ENCODE data around the gene OTULINL.

DNA sequence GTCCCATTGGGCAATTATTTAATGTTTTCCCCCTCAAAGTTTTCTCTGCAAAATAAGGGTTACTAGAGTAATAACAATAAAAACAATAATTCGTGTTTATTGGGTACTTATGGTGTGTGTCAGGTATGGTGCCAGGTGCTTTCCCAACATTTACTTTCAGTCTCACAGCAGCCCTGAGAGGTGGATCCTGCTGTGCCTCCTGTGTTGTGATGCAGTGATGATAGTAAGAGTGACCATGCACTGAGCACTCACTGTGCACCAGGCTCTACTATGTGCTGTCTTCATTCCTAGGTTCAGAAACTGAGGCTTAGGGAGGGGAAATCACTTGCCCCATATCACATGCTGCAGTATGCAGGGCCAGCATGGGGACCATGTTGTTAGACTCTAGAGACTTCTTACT lies 15.5 kb downstream of the OTULINL start:
- TF ChIP-seq GABPA (IDR thresholded peaks at IDR 0.05 in 1 of 2, conservative IDR thresholded peaks at IDR 0.05 in 1 of 2) (no peak), CTCF (IDR thresholded peaks at IDR 0.05; ENCODE audit: low read depth, low read length, missing input control) (no peak), YY1 (IDR thresholded peaks at IDR 0.05) (no peak), ZBTB33 (IDR thresholded peaks at IDR 0.05) (no peak), RXRA (IDR thresholded peaks at IDR 0.05) (no peak), NR2F2 (IDR thresholded peaks at IDR 0.05) (no peak), RAD21 (IDR thresholded peaks at IDR 0.05) (no peak), JUND (IDR thresholded peaks at IDR 0.05) (no peak), SP1 (IDR thresholded peaks at IDR 0.05) (no peak)
- TF ChIP-seq, protein P1, sequence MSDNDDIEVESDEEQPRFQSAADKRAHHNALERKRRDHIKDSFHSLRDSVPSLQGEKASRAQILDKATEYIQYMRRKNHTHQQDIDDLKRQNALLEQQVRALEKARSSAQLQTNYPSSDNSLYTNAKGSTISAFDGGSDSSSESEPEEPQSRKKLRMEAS (IDR thresholded peaks at IDR 0.05) = no peak

Measured in liver (tissue), 3 donors.